Stimulated activated CD4-positive, alpha-beta T cell treated with anti-CD3 and anti-CD28 coated beads, Interleukin-4, amount 100 ng/mL, for 48 hours (primary cell): ENCODE measurements around the gene PCDHAC2.
A peak's percentile ranks its signal among the peaks of the same experiment; 100 is the strongest.

Experiments used
- DNase-seq, 2 donors: peaks; one replicate each; pipeline ENCODE4 v3.0.0-alpha.2; 2020; ENCODE audit warnings: low read depth in 2 of 2

Gene PCDHAC2

DNA sequence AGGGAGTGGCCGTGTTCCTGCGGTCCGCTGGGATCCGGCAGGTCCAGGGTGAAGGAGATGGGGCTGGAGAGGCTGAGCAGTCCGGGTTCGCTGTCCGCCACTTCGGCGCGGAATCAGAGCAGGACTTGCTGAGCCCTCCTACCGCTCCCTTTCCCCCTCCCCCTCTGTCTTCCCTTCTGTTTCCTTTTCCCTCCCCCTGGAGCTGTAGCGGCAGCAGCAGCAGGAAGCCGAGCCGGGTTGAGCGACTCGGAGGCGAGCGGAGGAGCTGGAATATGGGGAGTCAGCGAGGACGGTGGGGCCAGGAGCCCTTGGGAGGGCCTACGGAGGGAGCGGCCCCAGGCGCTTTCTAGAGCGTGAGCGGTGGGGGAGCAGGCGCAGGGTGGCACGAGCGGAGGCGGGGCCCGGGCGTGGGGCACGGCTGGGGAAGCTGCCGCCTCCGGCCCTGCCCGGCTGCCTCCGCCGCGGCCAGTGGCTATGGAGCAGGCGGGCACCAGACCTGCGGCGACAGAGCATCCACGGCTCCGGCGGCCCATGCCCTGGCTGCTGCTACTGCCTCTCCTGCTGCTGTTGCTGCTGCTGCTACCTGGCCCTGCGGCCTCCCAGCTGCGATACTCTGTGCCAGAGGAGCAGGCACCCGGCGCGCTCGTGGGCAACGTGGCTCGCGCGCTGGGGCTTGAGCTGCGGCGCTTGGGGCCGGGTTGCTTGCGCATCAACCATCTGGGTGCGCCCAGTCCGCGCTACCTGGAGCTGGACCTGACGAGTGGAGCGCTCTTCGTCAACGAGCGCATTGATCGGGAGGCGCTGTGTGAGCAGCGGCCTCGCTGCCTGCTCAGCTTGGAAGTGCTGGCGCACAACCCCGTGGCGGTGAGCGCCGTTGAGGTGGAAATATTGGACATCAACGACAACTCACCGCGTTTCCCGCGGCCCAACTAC is at the start of gene PCDHAC2:
PCDHAC2 (plus strand) TSS at position 184 of the 933 bp plus-strand sequence; CDS start at position 475, 291 bp downstream.
- no peak for DNase-seq

DNA sequence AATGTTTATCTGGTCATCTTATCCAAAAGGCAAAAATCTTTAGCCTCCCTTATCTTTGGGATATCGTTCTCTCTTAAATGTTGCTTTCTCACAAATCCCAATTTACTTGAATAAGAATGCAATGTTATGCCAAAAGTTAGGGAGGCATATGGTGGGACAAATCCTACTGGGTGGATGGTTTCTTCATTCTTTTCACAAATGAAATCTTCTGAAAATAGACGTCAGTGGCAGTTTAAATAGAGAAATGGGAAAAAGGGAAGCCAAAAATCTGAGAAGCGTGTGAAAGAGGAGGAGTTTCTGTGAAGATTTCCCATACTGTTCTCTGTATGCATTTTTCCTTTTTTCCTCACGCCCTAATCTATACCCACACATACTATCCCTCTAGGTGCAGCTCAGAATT is 42.7 kb upstream of the PCDHAC2 start:
- no peak for DNase-seq

DNA sequence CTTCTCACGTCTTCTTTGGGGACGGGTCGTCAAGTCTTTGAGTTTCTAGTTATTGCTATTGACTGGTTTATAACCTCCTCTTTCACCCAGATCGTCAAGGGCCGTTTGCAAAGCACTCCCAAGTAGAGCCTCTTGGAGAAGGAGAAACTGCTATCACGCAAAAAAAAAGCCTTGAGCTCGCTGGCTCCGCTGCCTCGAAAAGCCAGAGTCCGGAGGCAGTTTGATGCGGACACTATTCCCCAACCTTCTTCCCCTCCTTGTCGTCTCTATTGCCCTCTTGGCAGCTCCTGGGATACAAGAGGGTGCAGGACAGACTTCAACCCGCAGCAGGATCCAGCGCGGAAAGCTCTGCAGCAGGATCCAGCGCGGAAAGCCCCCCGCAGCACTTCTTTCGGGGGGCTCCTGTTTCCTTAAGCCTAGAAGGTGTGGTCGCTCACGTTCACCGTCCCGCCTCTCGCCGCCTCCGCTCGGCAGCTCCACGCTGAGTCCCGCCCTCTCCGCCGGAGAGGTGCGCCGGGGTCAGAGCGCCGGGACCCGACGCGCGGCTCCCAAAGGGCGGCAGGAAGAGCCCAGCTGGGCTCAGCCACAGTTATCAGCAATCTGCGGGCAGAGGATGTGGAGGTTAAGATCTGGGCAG is 40.4 kb upstream of the PCDHAC2 start, which contains the start of gene PCDHAC1:
PCDHAC1 (plus strand) TSS at position 494 of the 637 bp plus-strand sequence. CDS start 594 bp downstream, outside the sequence.
- DNase-seq, result no peak

DNA sequence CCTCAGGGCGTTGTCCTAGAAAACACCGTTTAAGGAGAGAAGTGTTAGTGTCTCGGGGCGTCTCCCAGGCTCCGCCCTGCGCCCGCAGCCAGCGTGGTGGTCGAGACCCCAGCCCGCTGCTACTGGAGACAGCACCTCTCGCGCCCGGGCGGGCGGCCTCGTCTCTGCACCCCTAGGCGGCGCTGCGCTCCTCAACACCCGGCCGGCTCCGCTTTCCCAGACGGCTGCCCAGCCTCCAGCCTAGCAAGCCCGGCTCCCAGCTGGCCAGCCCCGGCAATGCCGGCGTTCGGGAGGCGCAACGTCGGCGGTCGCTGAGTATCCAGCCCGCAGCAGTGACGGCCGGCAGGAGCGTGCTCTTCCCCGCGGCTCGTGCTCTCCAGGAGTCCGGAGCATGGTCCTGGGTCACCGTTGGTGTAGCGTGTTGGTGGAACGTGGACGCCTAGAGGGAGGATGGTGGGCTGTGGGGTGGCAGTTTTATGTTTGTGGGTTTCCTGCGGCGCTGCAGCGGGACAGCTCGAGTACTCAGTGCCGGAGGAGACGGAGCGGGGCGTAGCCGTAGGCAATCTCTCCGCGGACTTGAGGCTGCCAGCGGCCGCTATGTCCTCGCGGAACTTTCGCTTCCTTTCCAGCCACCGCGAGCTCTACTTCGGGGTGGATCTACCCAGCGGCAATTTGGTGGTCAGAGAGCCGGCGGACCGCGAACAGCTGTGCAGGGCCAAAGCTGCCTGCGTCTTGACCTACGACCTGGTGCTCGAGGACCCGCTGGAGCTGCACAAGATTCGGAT is 39.6 kb upstream of the PCDHAC2 start:
- peak; percentile 11 to 34 for DNase-seq

- no peak for DNase-seq
Measured at GRCh38 chr5:140927228-140927573, 39.1 kb upstream of the PCDHAC2 start.

GRCh38 chr5:140934964-140935606 is 31.2 kb upstream of the PCDHAC2 start:
- no peak for DNase-seq

GRCh38 chr5:140946578-140946977 is 19.7 kb upstream of the PCDHAC2 start:
- no peak for DNase-seq

- DNase-seq, result no peak
Measured at GRCh38 chr5:140951636-140952035, 14.6 kb upstream of the PCDHAC2 start.

DNA sequence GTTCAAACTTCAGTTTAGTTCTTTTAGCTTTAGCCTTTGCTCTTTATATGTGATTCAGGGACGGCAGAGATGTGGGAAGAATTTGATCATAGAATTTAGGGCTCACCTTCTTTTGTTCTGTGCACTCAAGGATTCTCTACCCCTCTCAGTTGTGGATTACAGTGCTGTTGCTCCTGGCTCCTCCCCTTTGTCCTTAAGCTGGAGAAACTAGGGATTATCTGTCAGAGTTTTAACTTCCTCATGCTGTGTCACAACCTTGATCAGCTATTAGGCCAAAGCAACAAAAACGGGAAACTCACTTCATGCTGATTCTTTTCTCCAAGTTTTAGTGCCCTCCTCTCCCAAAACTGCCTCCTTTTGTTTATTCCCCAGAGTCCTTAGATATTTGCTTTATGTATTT is 13.0 kb upstream of the PCDHAC2 start:
- no peak for DNase-seq

DNA sequence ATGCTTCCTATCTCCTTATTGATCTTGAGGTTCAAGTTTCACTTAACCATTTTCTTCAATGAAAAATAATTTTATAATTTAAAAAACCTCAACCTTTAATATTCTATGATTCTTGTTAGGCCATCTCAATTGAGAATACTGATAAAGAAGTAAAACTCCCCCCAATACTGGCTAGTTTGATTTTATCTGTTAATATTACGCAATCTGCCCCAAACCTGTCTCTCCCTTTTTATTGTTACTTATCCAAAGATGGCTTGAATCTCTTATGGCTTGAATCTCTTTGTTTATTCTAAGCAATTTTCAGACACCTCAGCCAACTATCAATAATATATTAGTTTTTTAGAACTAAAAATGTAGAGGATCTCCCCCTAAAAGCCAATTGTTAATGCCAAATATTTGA is 4.1 kb upstream of the PCDHAC2 start:
- no peak for DNase-seq

DNA sequence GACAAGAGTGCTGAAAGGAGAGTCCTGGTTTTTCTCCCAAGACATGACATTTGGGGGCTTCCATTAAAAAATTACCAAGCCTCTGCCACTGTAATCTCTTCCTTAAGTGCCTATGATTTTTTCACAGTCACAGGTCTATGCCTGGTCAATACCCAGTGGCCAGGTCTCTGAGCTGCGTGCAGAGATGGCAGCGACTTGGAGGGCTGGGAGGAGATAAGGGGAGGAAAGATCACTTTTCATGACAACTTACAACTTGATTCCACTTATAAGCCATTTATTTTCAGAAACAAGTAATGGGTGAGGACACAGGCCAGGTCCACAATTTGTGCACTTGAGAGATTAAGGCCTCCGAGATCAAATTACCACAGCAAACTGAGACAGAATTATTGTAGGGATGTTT is 1.9 kb upstream of the PCDHAC2 start:
- no peak for DNase-seq

DNA sequence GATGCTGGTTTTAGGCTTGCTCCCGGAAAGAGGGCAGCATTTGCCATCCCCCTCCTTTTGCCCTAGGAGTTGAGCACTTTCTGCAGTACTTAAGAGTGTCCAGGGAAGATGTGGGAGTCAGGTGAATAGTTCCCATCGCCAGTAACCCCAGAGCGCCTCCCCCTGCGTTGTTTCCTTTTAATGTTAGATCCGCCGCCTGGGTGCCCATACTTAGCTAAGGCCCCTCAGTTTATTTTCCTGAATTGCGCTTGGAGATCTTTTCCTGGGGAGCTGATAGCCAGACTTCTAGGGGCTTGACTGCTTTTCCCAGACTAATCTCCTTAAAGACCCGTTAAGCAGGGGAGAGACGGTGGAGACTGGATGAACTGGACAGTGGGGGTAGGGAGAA is 377 bp upstream of the PCDHAC2 start:
- no peak for DNase-seq

DNA sequence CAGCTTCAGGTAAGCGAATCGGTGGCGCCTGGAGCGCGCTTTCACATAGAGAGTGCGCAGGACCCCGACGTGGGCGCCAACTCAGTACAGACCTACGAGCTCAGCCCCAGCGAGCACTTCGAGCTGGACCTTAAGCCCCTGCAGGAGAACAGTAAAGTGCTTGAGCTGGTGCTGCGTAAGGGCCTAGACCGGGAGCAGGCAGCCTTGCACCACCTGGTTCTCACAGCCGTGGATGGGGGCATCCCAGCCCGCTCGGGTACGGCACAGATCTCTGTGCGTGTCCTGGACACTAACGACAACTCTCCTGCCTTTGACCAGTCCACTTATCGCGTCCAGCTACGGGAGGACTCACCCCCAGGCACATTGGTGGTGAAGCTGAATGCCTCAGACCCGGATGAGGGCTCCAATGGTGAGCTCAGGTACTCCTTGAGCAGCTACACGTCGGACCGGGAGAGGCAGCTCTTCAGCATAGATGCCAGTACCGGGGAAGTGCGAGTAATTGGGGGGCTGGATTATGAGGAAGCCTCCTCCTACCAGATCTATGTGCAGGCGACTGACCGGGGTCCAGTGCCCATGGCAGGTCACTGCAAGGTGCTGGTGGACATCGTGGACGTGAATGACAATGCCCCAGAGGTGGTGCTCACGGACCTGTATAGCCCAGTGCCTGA is 1.1 kb downstream of the PCDHAC2 start:
- DNase-seq, result no peak

- DNase-seq, result no peak
Measured at GRCh38 chr5:140969880-140970279, 3.6 kb downstream of the PCDHAC2 start.

- no peak for DNase-seq
Measured at GRCh38 chr5:140973550-140973949, 7.3 kb downstream of the PCDHAC2 start.

DNA sequence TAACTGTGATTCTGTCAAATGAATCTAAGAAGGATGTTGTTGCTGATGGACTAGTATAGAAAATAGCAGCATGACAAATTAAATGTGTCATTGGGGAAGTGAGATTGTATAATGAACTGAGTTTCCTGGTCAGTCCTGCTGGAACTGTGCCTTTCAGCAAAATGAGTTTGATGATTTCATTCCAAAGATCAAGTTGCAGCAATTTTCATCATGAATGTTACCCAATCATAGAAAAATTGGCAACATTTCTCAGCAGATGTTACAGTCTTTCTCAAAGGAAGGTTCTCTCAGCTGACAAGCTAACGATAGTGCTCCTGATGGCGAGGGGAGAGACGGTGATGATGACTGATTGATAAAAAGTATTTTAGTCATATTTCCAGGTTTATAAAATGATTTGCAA is 10.7 kb downstream of the PCDHAC2 start:
- DNase-seq, result no peak

GRCh38 chr5:140978260-140978659 is 12.0 kb downstream of the PCDHAC2 start:
- DNase-seq, result no peak

- DNase-seq, result no peak
Measured at GRCh38 chr5:140978983-140979382, 12.7 kb downstream of the PCDHAC2 start.

GRCh38 chr5:140982083-140982716 is 15.9 kb downstream of the PCDHAC2 start:
- no peak for DNase-seq

DNA sequence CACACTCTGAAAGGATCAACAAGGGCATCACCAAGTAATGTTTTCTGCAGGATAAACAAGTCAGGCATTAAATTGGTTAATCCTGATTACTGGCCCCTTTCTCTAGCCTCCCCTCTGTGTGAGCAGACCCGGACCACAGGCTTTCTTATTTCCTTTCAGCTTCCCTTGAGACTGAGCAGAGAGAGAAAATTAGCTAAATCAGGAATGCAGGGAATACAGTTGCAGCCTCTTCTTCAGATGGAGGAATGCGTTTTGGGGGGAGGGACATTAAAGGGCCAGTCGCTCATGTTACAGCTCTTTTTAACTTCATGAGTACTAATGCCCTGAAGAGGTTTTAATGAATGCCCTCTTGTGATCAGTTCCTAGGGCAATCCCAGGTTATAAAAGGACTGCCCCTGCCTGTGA is 19.8 kb downstream of the PCDHAC2 start:
- DNase-seq, result no peak

- no peak for DNase-seq
Measured at GRCh38 chr5:140988100-140988499, 21.8 kb downstream of the PCDHAC2 start.
